ENCODE measurements around the gene STK39.

STK39 gene

GRCh38 chr2:168182550-168183249 lies 64.7 kb downstream of the STK39 start:
- DNase-seq (ENCODE audit: low spot score): no peak

- DNase-seq (ENCODE audit: low spot score): no peak
Observed at GRCh38 chr2:168181825-168182224, 65.6 kb downstream of the STK39 start.

- DNase-seq (ENCODE audit: low spot score): no peak
Observed at GRCh38 chr2:168180914-168181313, 66.5 kb downstream of the STK39 start.

GRCh38 chr2:168180483-168180882 lies 66.9 kb downstream of the STK39 start:
- no peak for DNase-seq (ENCODE audit: low spot score)

- DNase-seq (ENCODE audit: low spot score): no peak
Observed at GRCh38 chr2:168179592-168179991, 67.8 kb downstream of the STK39 start.

- DNase-seq (ENCODE audit: low spot score): no peak
Observed at GRCh38 chr2:168178520-168179324, 68.7 kb downstream of the STK39 start.

GRCh38 chr2:168176402-168176801 lies 71.0 kb downstream of the STK39 start:
- DNase-seq (ENCODE audit: low spot score): no peak

- DNase-seq (ENCODE audit: low spot score): no peak
Observed at GRCh38 chr2:168175469-168175868, 71.9 kb downstream of the STK39 start.

GRCh38 chr2:168174756-168175155 lies 72.6 kb downstream of the STK39 start:
- DNase-seq (ENCODE audit: low spot score): peak; percentile 43

- DNase-seq (ENCODE audit: low spot score): no peak
Observed at GRCh38 chr2:168172071-168172470, 75.3 kb downstream of the STK39 start.

GRCh38 chr2:168171059-168171762 lies 76.2 kb downstream of the STK39 start:
- DNase-seq (ENCODE audit: low spot score): no peak

GRCh38 chr2:168169097-168169745 lies 78.2 kb downstream of the STK39 start:
- DNase-seq (ENCODE audit: low spot score): no peak

GRCh38 chr2:168167511-168168263 lies 79.7 kb downstream of the STK39 start:
- no peak for DNase-seq (ENCODE audit: low spot score)

GRCh38 chr2:168166902-168167510 lies 80.4 kb downstream of the STK39 start:
- DNase-seq (ENCODE audit: low spot score): no peak

GRCh38 chr2:168165985-168166901 lies 81.2 kb downstream of the STK39 start:
- DNase-seq (ENCODE audit: low spot score): no peak

- DNase-seq (ENCODE audit: low spot score): no peak
Observed at GRCh38 chr2:168165397-168165796, 82.0 kb downstream of the STK39 start.

GRCh38 chr2:168160897-168161296 lies 86.5 kb downstream of the STK39 start:
- DNase-seq (ENCODE audit: low spot score): peak; percentile 20

GRCh38 chr2:168159754-168160585 lies 87.4 kb downstream of the STK39 start:
- DNase-seq (ENCODE audit: low spot score): no peak

- no peak for DNase-seq (ENCODE audit: low spot score)
Observed at GRCh38 chr2:168158586-168158985, 88.8 kb downstream of the STK39 start.

All from CD4-positive, alpha-beta T cell treated with Interleukin-2 at 100 ng/mL for 4 hours (primary cell).